HCEC 1CT (cell line): Measurements from ENCODE around the gene ILKAP.
"Not testable (repeated sequence)": the region's sequence is repeated elsewhere in the genome, so short reads cannot be mapped to it uniquely, and the experiment has no call there.

Source experiments
- DNase-seq: peaks from one replicate; pipeline ENCODE4 v3.0.0-alpha.2; 2017

The ILKAP gene

DNA sequence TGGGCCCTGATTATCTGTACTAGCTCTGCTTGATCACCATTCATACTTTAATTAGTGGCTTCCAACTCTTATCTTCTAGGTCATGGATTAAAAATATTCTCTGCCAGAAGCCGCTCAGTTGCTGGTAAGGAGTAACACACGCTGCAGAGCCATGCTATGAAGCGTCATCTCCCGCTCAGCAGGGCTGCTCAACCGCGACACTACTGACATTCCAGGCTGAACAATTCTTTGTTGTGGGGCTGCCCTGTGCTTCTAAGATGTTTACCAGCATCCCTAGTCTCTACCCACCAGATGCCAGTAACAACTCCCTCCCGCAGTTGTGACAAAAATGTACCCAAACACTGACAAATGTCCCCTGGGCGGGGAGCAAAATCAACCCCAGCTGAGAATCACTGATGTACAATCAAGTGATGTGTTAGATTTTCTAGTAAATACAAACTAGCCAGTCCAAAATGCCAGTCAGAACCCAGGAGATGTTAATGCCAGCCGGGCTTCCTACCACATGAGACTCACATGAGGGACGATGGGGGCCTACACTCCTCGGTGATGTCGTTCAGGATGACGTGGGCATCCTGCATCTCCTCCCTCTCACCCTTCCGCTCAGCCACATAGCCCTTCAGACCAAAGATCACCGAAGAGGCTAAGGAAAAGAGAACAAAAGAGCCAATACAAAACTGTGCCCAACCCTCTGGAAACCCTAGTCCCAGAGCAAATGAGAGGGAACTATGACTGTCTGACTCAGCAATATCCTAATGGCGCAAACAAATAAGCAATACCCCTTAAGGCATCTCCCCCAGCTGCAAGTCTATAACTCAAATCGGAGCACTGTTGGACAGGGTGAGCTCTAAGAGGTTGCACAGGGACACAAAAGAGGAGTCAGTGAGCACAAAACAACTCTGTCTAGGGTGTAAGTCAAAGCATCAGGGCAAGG is 15.6 kb downstream of the ILKAP start:
- no peak for DNase-seq

DNA sequence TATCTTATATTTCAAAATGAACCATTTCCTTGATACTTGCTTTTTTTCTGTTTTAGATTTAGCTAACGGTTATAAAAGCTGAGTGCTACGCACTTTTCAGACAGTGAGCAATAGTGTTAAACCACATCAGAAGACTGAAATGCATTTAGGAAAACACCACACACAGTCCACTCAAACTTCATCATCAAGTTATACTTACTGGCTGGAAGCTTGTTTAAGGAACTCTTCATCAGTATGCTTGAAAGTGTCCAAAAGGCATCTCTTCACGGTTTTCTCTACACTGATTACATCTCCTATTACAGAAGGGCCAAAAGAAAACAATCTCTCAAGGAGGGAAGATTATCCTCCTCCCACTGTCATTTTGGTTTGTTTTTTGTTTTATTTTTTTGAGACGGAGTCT is 19.7 kb downstream of the ILKAP start:
- no peak for DNase-seq

- DNase-seq, result no peak
These were observed 21.1 kb downstream of the ILKAP start for GRCh38 chr2:238182362-238182761.

- DNase-seq, result no peak
These were observed 22.9 kb downstream of the ILKAP start for GRCh38 chr2:238180554-238180953.

DNA sequence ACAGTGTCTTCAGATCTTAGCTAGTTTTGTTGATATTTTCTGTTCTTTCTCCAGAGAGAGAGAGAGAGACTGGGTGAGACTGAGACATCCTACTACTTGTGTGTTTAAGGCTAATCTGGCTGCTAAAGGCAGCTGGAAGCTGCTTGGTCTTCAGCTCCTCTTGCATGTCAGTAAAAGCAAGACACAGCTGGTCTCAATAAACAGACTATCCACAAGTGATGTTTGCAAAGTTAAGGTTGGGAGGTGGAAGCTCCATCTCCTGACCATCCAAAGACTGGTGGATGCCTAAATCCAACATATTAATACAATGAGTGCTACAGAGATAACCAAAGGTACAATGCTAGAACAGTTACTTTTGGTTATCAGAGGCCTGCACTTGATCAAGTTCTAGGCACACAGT is 26.9 kb downstream of the ILKAP start:
- no peak for DNase-seq

DNA sequence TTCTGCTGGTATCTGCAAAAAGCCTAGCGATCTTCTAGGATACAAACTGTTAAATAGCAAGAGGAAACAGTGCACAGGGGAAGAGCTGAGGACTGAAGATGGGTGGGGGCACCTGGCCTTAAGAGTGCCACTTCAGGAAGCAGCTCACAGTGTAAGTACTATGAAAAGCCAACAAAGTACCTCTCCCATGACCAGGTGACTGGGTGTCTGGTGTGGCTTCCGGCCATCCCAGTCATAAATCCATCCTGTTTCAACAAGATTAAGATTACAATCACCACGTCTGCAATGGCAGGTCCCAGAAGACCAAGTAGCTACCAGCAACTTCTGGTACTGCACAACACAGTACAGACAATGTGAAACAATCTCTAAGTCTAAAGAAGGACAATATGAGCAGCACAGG is 28.8 kb downstream of the ILKAP start:
- no peak for DNase-seq

DNA sequence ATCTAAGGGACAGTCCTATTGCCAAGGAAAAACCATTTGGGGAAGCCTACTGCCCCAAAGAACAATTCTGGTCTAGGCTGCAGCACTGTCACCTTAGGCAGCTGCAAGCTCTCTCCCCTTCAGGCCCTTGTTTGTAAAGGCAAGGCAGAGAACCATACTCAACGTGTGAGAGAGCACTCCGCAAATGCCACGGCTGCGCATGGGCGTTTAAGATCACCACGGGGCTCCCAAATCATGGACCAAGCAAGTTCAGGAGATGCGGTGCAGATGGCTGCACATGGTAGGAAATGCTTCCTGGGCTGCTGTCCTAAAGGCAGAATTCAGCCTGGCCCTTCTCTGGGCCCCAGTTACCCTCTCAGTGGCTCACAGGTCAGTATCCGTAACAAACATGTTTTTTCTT is 29.2 kb downstream of the ILKAP start:
- no peak for DNase-seq

GRCh38 chr2:238173692-238174091 is 29.8 kb downstream of the ILKAP start:
- no peak for DNase-seq

GRCh38 chr2:238172439-238172838 is 31.1 kb downstream of the ILKAP start:
- DNase-seq, result no peak

DNA sequence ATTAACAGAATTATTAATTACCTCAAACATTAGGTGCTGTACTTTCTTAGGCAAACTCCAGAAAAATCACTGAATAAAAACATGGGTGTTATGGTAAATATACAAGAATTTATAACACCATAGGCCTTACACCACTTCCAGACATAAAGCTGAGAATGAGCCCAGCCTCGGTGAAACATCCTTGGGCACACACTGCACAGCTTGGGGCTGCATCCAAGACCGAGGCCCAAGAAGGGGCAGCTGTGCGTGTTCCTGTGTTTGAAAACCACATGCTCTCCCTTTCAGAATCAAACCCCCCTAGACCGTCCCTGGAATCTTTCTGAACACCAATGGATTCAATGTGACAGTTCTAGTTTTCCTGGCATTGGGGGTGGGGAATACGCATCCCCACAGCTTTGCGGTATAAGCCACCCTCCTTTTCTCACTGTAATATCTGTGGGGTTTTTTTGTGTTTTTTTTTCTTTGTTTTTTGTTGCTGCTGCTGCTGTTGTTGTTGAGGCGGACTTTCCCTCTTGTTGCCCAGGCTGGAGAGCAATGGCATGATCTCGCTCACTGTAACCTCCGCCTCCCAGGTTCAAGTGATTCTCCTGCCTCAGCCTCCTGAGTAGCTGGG is 31.8 kb downstream of the ILKAP start:
- DNase-seq, result no peak

- not testable (repeated sequence) for DNase-seq
These were observed 32.4 kb downstream of the ILKAP start for GRCh38 chr2:238171072-238171431.

- no peak for DNase-seq
These were observed 33.0 kb downstream of the ILKAP start for GRCh38 chr2:238170386-238171071.

DNA sequence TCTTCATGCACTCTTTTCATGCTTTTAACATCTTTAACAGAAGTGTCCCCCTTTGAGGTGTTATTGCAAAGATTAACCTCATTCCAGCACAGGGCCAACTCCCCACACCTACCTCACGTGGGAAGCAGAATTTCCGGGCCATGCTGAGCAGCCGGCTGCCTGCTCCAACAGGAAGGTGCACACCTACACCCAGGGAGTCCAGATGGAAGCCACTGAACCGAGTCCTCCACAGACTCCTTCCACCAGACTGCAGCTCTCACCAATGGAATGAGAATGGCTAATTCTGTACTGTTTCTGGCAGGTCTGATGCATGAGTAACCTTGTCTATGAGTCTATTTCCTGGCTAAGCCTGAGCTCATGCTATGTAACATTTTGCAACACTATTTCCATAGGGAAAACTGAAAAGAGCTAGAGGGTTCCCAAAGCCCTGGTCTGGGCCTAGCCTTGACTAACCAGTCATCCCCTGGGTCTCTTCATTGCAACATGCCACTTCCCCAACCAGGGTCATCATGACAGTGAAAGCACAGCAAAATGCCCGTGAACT is 33.7 kb downstream of the ILKAP start:
- peak; percentile 98 for DNase-seq

- peak; percentile 93 for DNase-seq
These were observed 34.3 kb downstream of the ILKAP start for GRCh38 chr2:238169048-238169707.

DNA sequence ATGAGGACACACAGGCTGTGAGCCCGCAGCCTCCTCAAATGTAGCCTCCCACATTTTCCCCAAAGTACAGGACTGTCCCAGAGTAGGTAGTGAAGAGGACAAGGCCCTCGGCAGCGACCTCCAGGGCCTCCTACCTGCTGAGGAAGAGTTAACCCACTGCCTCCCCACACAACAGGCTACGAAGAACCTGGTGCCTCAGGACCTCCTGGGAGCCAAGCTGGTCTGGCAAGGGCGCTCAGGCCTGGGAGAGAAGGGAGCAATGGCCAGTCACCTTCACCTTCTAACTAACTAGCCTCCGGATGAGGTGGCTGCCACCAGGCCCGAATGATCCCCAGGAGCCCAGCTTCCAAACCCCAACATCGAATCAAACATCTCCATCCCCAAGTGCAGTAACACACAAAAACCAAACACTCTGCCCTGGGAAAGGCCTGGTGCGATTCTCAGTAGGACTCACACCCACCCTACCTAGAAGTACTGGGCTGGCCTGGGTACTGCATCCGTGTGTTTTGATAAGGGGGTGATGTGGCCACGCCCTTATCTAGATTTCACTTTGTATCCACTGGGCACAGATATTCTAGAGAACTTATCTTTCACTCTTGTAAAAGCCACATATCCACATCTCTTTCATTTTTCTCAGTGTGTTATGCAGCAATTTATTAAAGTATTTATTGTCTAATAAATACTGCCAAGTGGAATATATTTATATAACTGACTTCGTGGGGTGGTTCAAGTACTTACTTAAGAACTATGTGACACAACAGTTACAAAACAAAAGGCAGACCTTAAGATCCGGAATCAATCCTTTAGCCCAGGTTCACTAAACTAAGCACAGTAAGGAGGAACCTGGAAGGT is 35.1 kb downstream of the ILKAP start:
- no peak for DNase-seq

- DNase-seq, result no peak
These were observed 35.7 kb downstream of the ILKAP start for GRCh38 chr2:238167761-238168160.

GRCh38 chr2:238167344-238167715 is 36.2 kb downstream of the ILKAP start:
- DNase-seq, result no peak

- DNase-seq, result no peak
These were observed 36.8 kb downstream of the ILKAP start for GRCh38 chr2:238166391-238167343.

DNA sequence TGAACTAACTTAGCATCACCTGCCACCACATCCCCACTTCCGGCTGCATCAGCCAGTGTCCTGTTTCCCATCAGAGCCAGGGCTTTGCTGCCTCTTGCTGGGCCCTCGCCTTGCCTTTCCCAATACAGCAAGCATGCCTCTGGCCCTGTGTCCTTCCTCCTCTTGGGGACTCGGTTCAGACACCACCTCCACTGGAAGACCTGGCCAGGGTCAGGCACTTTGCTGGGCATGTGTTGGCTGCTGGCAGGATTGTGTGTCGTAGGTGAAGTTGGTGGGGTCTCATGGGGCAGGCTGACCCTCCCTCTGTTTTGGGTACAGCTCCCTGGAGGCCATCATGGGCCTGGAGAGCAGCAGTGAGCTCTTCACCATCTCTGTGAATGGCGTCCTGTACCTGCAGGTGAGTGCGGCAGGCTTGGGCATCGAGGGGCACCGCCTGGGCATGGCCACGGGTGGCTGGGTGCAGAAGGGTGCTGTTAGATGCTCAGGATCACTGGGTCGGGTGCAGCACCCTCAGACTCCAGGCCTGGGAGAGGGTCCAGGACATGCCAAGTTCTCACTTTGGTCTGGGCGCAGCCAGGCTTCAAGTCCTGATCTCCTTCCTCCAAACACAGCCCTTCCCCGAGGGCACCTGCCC is 38.1 kb downstream of the ILKAP start:
- DNase-seq, result no peak

DNA sequence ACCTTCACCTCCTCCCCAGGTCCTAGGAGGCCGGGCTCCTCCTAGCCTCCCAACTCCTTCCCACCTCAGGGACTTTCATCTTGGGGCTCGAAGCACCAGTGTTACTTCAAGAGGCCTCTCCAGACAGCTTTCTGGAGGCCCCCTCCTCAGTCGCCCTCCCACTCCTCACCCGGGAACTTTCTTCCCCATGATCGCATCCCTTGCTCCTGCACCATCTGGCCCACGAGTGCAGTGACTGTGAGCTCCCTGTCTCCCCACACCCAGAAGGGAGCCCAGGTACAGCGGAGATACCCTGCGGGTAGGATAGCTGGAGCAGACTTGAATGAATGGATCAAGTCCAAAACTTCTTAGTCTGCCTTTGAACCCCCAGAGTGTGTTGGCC is 38.6 kb downstream of the ILKAP start:
- no peak for DNase-seq
